GM18951 (cell line): ENCODE measurements around the gene PHKA1.
"Not testable (repeated sequence)": the region's sequence is repeated elsewhere in the genome, so short reads cannot be mapped to it uniquely, and the experiment has no call there.

Experiments used
- POLR2A ChIP-seq: IDR thresholded peaks from 4 replicates; pipeline ENCODE4 v1.6.1; 2011; ENCODE audit warnings: mild to moderate bottlenecking; ENCODE audit not compliant: insufficient read length, insufficient read depth; ENCODE audit errors: extremely low read depth
- in situ Hi-C: fragments of 300-500 bp; cut with MboI; formaldehyde crosslinking; loops from one replicate; pipeline ENCODE4 v1.12.0; 2022; ENCODE audit warnings: low sequenced_read_pairs, mixed read lengths, inconsistent platforms; ENCODE audit not compliant: unreplicated experiment

PHKA1 gene

DNA sequence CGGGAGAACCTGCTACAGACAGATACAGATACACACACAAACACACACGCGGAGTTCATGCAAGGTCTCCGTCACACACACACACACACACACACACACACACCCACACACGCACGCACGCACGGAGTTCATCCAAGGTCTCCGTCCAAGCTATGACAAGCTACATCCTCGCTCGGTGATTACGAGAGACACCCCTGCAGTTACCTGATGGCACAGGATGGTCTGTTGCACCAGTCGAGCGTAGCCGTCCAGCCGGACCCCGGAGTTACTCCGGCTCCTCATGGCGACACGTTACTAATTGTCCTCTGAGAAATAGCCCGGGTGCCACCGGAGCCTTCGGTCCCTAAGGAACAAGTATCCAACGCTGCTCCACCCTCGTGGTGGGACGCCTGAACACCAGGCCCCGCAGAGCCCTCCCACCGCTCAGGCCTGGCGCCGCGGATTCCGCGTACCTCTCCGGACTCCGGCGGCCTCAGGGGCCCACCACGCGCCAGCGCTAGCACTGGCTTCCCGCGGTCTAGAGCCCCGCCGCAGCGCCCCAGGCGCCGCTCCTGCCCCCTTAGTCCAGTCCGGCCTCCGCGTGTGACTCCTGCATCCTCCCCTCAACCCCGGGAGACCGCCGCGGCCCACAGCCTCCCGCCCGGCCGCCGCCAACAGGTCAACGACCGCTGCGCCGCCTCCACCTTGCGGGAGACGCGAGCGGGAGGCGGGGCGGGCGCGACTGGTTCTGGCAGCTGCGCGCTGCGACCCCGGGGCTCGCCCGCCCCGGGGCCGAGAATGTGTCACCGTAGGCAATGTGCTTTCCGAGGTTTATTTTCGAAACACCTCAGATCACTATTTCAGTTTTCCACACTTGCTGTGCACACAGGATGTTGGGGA is at the start of gene PHKA1:
PHKA1 (minus strand) TSS at position 708 of the 879 bp plus-strand sequence; CDS start at position 282, 426 bp downstream.
- in situ Hi-C loops = not testable (repeated sequence)

DNA sequence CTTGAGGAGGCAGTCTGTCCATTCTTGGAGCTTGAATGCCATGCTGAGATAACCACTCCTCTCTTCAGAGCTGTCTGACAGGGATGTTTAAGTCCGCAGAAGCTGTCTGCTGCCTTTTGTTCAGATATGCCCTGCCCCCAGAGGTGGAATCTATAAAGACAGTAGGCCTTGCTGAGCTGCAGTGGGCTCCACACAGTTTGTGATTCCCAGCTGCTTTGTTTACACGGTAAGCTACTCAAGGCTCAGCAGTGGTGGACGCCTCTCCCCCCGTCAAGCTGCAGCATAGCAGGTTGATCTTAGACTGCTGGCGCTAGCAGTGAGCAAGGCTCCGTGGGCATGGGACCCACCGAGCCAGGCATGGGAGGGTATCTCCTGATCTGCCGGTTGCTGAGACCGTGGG is 46.3 kb upstream of the PHKA1 start:
- in situ Hi-C loops = not testable (repeated sequence)

DNA sequence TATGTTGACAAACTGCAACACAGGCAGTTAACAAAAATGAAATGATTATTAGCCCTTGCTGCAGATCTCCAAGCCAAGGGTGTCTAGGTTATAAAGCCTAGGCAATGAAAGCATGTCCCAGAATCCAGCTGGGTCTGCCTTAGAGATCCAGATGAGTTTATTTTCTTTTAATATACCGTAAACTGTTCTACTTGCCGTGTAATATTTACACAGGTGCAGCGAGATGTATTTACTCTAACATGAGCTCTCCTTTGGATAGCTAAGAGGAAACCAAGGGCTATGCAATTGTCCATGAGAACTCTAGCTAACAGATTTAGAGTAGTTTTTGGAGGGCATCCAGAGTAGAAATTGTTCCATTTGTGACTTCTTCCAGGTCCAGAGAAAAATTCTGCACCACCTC is 34.4 kb upstream of the PHKA1 start:
- in situ Hi-C loops = loop anchor here (25.0 kb wide), 1 partner anchor 214 kb away; no protein-coding TSS in a partner anchor

DNA sequence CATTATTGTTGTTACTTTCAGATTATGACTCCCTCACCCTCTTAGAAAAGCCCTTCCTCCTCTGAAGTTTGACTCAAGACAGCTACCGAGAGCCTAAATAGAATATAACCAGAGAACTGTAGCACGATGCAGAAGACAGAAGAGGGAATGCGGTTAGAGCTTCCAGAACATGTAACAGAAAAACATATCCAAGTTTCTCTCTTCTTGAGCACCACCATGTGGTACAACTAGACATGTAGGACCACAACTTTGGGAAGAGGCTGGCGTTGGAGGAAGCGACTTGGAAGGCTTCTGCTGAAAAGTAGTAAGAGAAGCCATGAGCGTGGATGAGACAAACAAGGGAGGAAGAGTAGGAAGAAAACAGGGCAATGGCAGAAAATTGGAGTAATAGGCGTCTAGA is 31.4 kb upstream of the PHKA1 start:
- in situ Hi-C loops = loop anchor here (25.0 kb wide), 1 partner anchor 217 kb away; no protein-coding TSS in a partner anchor

DNA sequence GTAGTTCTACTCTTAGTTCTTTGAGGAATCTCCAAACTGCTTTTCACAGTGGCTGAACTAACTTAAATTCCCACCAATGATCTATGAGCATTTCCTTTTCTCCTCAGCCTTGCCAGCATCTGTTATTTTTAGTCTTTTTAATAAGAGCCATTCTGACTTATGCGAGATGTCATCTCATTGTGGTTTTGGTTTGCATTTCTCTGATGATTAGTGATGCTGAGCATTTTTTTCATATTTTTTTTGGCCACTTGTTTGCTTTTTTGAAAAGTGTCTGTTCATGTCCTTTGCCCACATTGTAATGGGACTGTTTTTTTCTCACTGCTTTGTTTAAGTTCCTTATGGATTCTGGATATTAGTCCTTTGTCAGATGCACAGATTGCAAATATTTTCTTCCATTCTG is 21.5 kb upstream of the PHKA1 start:
- TF ChIP-seq POLR2A = no peak
- in situ Hi-C loops = loop anchor here (25.0 kb wide), 1 partner anchor 227 kb away; no protein-coding TSS in a partner anchor

DNA sequence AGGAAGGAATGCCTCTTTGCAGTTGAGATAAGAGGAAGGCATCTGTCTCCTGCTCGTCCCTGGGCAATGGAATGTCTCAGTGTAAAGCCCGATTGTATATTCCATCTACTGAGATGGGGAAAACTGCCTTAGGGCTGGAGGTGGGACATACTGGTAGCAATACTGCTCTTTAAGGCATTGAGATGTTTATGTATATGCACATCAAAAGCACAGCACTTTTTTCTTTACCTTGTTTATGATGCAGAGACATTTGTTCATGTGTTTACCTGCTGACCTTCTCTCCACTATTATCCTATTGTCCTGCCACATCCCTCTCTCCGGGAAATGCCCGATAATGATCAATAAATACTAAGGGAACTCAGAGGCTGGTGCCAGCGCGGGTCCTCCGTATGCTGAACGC is 19.5 kb upstream of the PHKA1 start:
- in situ Hi-C loops = loop anchor here (25.0 kb wide), 1 partner anchor 229 kb away; no protein-coding TSS in a partner anchor

DNA sequence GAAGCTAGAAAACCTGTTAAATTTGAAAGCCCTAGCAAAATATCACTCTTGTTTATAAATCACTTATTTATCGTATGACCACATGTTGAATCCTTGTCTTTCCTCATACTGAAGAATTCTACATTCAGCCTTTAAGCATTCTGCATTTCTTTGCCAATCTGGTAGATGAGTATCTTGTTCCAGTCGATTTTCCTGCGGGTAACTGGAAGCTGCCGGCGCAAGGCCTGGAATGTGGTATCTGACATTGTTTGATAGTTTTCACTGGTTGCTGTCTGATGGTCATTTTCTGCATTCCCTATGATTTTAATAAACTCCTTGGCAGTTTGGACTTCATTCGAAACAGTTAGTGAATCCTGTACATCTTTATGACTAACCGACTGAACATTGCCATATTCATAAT is 13.7 kb upstream of the PHKA1 start:
- in situ Hi-C loops = loop anchor here (25.0 kb wide), 1 partner anchor 234 kb away; no protein-coding TSS in a partner anchor
- TF ChIP-seq POLR2A = no peak

DNA sequence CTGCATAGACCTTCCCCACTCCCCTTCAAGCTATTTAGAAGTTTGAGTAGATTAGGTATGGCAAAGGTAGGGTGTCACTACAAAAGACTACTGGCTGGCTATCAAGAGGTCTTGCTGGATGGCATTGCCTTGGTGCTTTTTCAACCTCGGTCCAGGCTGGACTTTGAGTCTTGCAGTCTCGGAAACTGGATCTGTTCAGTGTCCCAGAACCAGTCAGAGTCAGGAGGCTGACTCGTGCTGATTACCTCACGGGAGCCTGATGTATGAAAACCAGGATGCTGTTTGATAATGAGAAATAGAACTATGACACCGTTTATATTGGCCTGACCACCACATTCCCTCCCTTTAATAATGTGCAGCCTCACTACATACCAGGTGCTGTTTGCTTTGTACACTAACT is 2.7 kb upstream of the PHKA1 start:
- in situ Hi-C loops = no loop called here

DNA sequence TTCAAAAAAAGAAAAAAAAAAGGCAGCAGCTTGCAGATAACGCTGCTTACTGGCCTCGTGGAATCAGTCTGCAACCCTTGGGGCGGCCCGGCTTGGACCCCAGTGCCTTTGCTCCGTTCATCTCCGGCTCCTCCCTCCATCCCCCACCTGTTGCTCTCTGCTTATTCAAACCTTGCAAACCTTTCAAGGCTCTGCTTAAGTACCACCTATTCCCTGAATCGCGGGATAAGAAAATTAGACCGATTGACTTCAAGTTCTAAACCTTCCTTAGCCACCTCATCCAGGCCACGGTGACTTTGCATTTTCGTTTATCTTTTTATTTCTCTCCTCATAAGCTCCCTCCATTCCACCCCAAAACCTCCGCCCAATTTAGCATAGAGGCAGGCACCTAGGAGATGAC is 1.4 kb upstream of the PHKA1 start:
- in situ Hi-C loops = no loop called here
- no peak for TF ChIP-seq POLR2A

More for the DNA sequence above, 2.7 kb upstream of the PHKA1 start:
- TF ChIP-seq POLR2A = no peak

DNA sequence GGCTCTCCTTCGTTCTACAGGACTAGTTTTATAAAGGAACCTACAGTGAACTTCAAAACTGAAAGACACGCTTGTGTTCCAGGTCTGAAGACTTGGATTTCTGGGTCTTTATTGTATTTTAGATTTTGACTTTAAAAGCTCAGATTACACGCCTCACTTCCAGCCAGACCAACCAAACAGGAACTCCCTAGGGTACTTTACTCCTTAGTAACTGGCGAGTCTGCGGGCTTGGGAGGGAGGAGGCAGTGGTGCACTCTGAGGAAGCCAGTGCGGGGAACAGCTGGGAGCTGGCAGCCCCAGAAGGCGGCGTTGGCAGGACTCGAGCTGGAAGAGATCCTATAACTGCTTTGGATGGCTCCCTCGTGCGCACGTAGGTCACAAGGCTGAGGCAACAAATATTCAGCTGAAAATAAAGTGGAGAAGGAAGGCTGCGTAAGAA is 391 bp upstream of the PHKA1 start:
- in situ Hi-C loops = no loop called here
- TF ChIP-seq POLR2A = no peak

DNA sequence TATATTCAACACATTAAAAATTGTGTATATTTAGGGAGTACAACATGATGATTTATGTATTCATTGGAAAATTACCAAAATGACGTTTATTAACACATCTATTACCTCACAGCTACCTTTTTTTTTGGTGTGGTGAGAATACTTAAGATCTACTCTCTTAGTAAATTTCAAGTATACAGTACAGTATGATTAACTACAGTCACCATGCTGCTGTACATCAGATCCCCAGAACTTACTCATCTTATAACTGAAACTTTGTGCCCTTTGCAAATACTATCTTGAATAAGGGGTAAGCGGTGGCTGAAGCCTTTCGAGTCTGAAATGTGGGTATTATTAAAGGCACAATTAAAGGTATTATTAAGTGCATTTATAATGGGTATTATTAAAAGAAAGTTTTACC is 976 bp downstream of the PHKA1 start:
- in situ Hi-C loops = no loop called here
- no peak for TF ChIP-seq POLR2A

DNA sequence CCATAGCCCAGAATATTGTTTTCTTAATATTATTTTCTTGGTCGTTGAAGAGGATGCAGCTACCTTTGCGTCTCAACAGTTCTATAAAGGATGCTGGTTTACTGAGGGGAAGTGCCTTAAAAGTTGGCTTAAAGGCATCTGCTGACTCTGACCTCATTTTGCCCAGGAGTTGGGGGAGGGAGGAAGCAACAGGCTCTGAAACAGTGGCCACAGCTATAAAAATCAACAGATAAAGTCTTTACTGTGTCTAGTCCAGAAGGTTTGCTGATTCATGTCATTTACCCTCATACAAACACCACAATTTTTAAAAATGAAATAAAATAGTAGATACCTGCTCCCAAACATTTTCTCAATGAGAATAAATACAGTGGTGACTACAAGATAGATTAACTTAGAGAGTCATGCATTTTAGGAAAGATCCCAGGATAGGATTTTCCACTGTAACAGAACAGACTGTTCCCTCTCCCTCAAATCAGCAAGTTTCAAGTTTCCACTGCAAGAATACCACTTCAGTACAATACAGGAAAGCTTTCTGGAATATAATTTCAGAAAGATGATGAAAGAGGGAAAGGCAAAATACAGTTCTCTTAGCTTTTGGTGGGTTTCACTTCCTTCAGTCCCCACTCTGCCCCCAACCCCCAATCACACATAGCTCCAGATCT is 1.9 kb downstream of the PHKA1 start:
- no peak for TF ChIP-seq POLR2A
- in situ Hi-C loops = no loop called here

DNA sequence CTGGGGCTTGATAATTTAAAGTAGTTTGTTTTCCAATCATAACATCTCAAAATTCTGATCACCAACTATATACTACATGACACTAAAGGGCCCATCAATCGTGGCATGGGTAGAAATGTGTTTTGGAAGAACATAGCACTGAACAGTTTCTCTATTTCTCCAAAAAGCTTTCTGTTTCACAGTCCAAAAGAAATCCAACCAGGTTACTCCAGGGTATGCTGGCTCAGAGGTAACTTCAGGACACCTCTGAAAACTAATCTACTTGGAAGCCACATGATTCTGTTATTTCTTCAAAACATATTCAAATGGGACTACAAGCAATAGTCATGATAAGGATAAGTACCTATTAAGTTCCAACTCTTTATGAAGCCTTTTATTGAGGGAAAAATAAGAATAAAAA is 8.3 kb downstream of the PHKA1 start:
- TF ChIP-seq POLR2A = no peak
- in situ Hi-C loops = no loop called here

DNA sequence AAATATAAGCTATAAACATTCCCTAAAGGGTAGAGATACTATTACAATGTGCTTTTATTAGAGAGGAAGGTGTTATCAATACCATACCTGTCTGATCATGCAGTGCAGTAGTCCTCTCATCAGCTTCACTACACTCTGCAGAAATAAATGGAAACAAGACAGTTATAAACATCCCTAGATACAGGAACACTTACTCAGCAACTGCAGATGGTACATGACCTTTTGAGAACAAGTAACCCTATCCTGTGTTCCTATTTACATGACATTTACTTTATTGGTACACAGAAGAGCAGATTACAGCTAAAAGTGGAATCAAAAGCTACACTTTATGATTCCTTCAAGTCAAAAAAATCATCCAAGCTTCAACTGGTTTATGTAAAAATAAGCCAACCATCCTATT is 9.0 kb downstream of the PHKA1 start:
- no peak for TF ChIP-seq POLR2A
- in situ Hi-C loops = no loop called here

DNA sequence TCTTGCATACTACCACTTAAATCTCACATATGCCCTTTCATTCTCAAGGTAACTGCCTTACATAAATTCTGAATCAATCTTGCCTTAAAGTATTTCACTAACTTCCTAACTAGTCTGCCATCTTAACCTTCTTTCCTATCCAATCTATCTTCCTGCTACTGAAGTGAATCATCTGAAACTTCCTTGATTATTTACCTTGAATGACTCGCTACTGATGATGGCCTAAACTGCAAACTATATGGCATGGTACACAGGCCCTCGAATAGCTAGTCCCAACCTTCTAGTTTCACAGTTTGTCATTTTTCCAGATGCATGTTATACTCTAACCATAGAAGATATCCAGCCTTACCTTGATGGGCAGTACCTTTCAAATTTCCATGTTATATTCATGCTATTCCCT is 19.9 kb downstream of the PHKA1 start:
- no peak for TF ChIP-seq POLR2A
- in situ Hi-C loops = no loop called here
